BLaER1 (cell line): Measurements from ENCODE around the gene KRT77.

Experiments used
- H3K27ac ChIP-seq: shearing (Covaris generic); formaldehyde crosslinking; 2 replicates; pipeline ENCODE4 v1.8.1; 2022
- H3K27me3 ChIP-seq: shearing (Covaris generic); formaldehyde crosslinking; 2 replicates; pipeline ENCODE4 v1.8.1; 2022
- H3K36me3 ChIP-seq: shearing (Covaris generic); formaldehyde crosslinking; 2 replicates; pipeline ENCODE4 v1.8.1; 2022
- H3K4me1 ChIP-seq: shearing (Covaris generic); formaldehyde crosslinking; 2 replicates; pipeline ENCODE4 v1.8.1; 2022
- H3K4me2 ChIP-seq: shearing (Covaris generic); formaldehyde crosslinking; 2 replicates; pipeline ENCODE4 v1.8.1; 2022
- H3K4me3 ChIP-seq: shearing (Covaris generic); formaldehyde crosslinking; 2 replicates; pipeline ENCODE4 v1.8.1; 2022
- H3K9ac ChIP-seq: shearing (Covaris generic); formaldehyde crosslinking; 2 replicates; pipeline ENCODE4 v1.8.1; 2022
- H3K9me3 ChIP-seq: shearing (Covaris generic); formaldehyde crosslinking; 2 replicates; pipeline ENCODE4 v1.8.1; 2022
- H4K20me1 ChIP-seq: shearing (Covaris generic); formaldehyde crosslinking; 2 replicates; pipeline ENCODE4 v1.8.1; 2022
- Cebpa-rat ChIP-seq: shearing (Covaris generic); IDR thresholded peaks from 2 replicates; pipeline ENCODE4 v1.8.1; 2022

Gene KRT77

GRCh38 chr12:52741375-52742195, 38.3 kb upstream of the KRT77 start:
- TF ChIP-seq Cebpa-rat: no peak
- no peak overlapping the region for H3K4me2 ChIP-seq
- no peaks in the 10 kb centered on the region for H3K4me1 ChIP-seq
- no peaks in the 10 kb centered on the region for H4K20me1 ChIP-seq
- no peaks in the 10 kb centered on the region for H3K9me3 ChIP-seq
- no peak overlapping the region for H3K9ac ChIP-seq
- H3K27ac ChIP-seq: no peak overlapping the region
- no peak overlapping the region for H3K4me3 ChIP-seq
- H3K36me3 ChIP-seq: no peaks in the 10 kb centered on the region
- no peaks in the 10 kb centered on the region for H3K27me3 ChIP-seq

- H3K9ac ChIP-seq: no peak overlapping the region
- no peak overlapping the region for H3K4me2 ChIP-seq
- H3K27me3 ChIP-seq: no peaks in the 10 kb centered on the region
- no peak overlapping the region for H3K27ac ChIP-seq
- H4K20me1 ChIP-seq: no peaks in the 10 kb centered on the region
- no peak overlapping the region for H3K4me3 ChIP-seq
- H3K9me3 ChIP-seq: no peaks in the 10 kb centered on the region
- no peaks in the 10 kb centered on the region for H3K4me1 ChIP-seq
- H3K36me3 ChIP-seq: no peaks in the 10 kb centered on the region
- no peak for TF ChIP-seq Cebpa-rat
Observed at GRCh38 chr12:52740584-52740983, 37.3 kb upstream of the KRT77 start.

GRCh38 chr12:52739963-52740362, 36.6 kb upstream of the KRT77 start:
- Histone ChIP-seq H3K4me2 (no peak overlapping the region), H3K27ac (no peak overlapping the region), H3K4me1 (no peaks in the 10 kb centered on the region), H3K27me3 (no peaks in the 10 kb centered on the region), H3K4me3 (no peak overlapping the region), H3K36me3 (no peaks in the 10 kb centered on the region), H4K20me1 (no peaks in the 10 kb centered on the region), H3K9ac (no peak overlapping the region), H3K9me3 (no peaks in the 10 kb centered on the region)
- no peak for TF ChIP-seq Cebpa-rat

- H3K4me1 ChIP-seq: no peaks in the 10 kb centered on the region
- H4K20me1 ChIP-seq: no peaks in the 10 kb centered on the region
- no peaks in the 10 kb centered on the region for H3K36me3 ChIP-seq
- no peak for TF ChIP-seq Cebpa-rat
- no peak overlapping the region for H3K9ac ChIP-seq
- H3K4me2 ChIP-seq: no peak overlapping the region
- H3K9me3 ChIP-seq: no peaks in the 10 kb centered on the region
- no peak overlapping the region for H3K27ac ChIP-seq
- no peaks in the 10 kb centered on the region for H3K27me3 ChIP-seq
- no peak overlapping the region for H3K4me3 ChIP-seq
Observed at GRCh38 chr12:52735816-52736632, 32.7 kb upstream of the KRT77 start.

GRCh38 chr12:52735106-52735505, 31.8 kb upstream of the KRT77 start:
- Histone ChIP-seq H3K27me3 (no peaks in the 10 kb centered on the region), H3K9ac (no peak overlapping the region), H3K27ac (no peak overlapping the region), H3K4me3 (no peak overlapping the region), H3K4me1 (no peaks in the 10 kb centered on the region), H3K36me3 (no peaks in the 10 kb centered on the region), H3K9me3 (no peaks in the 10 kb centered on the region), H3K4me2 (no peak overlapping the region), H4K20me1 (no peaks in the 10 kb centered on the region)
- TF ChIP-seq Cebpa-rat: no peak

- no peaks in the 10 kb centered on the region for H3K36me3 ChIP-seq
- no peaks in the 10 kb centered on the region for H3K4me1 ChIP-seq
- no peak overlapping the region for H3K4me3 ChIP-seq
- TF ChIP-seq Cebpa-rat: no peak
- H3K27me3 ChIP-seq: no peaks in the 10 kb centered on the region
- H3K27ac ChIP-seq: no peak overlapping the region
- no peaks in the 10 kb centered on the region for H3K9me3 ChIP-seq
- H4K20me1 ChIP-seq: no peaks in the 10 kb centered on the region
- no peak overlapping the region for H3K9ac ChIP-seq
- no peak overlapping the region for H3K4me2 ChIP-seq
Observed at GRCh38 chr12:52730793-52731192, 27.5 kb upstream of the KRT77 start.

DNA sequence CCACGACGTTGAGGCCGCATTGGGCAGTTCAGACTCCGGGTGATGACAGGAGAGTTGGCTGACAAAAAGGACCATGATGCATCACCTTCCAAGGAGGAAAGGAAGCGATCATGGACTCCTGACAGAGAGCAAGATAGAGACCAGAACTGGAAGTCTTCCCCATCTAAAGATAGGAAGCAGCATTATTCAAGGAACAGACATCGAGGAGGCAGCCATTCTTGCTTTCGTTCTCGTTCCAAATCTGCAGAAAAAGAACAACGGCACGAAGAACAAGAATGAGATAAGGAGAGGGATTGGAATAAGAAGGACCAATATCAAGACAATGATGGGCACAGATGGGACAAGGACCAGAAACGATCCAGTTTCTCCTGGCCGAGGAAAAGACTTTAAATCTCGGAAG, 27.1 kb upstream of the KRT77 start:
- no peaks in the 10 kb centered on the region for H3K4me1 ChIP-seq

DNA sequence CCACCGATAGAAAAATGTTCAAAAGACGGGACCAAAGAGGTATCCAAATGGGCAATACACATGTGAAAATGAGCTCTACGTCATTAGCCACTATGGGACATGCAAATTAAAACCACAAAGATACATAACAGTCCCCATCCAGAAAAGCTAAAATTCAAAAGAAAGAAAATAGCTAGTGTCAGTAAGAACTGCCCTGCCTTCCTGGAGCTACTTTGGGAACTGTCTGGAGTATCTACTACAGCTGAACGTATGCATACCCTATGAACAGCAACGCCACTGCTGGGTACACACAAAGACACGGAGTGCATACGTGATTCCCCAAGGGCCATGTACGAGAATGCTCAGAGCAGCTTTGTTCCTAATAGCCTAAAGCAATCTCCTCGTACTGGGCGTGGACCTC, 25.8 kb upstream of the KRT77 start:
- no peaks in the 10 kb centered on the region for H3K36me3 ChIP-seq
- H3K27me3 ChIP-seq: no peaks in the 10 kb centered on the region
- TF ChIP-seq Cebpa-rat: no peak
- no peak overlapping the region for H3K4me3 ChIP-seq
- no peaks in the 10 kb centered on the region for H3K9me3 ChIP-seq
- no peak overlapping the region for H3K27ac ChIP-seq
- H4K20me1 ChIP-seq: no peaks in the 10 kb centered on the region
- H3K9ac ChIP-seq: no peak overlapping the region
- no peaks in the 10 kb centered on the region for H3K4me1 ChIP-seq
- H3K4me2 ChIP-seq: no peak overlapping the region

More for the DNA sequence above, 27.1 kb upstream of the KRT77 start:
- H3K27me3 ChIP-seq: no peaks in the 10 kb centered on the region
- H4K20me1 ChIP-seq: no peaks in the 10 kb centered on the region
- H3K36me3 ChIP-seq: no peaks in the 10 kb centered on the region
- H3K9ac ChIP-seq: no peak overlapping the region
- no peak overlapping the region for H3K4me3 ChIP-seq
- no peaks in the 10 kb centered on the region for H3K9me3 ChIP-seq
- no peak overlapping the region for H3K27ac ChIP-seq
- no peak for TF ChIP-seq Cebpa-rat
- no peak overlapping the region for H3K4me2 ChIP-seq

DNA sequence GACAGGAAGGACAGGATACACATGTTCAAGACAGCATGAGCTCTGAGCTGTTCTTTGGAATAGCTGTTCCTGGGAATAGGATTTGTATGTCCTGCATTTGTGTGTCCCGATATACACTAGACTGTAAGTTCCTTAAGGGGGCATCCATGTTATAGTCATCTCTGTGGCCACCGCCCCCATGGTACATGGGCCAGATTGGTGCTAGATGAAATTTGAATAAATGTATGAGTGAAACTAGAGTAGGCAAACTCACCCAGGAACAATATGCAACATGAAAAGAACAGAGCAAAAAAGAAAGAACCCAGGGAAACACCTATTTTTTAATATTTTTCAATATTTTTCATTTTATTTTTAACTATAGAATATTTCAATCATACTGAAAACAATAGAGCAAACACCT, 25.1 kb upstream of the KRT77 start:
- Histone ChIP-seq H4K20me1 (no peaks in the 10 kb centered on the region), H3K9ac (no peak overlapping the region), H3K27me3 (no peaks in the 10 kb centered on the region), H3K27ac (no peak overlapping the region), H3K4me3 (no peak overlapping the region), H3K4me2 (no peak overlapping the region), H3K9me3 (no peaks in the 10 kb centered on the region), H3K36me3 (no peaks in the 10 kb centered on the region), H3K4me1 (no peaks in the 10 kb centered on the region)
- TF ChIP-seq Cebpa-rat: no peak

DNA sequence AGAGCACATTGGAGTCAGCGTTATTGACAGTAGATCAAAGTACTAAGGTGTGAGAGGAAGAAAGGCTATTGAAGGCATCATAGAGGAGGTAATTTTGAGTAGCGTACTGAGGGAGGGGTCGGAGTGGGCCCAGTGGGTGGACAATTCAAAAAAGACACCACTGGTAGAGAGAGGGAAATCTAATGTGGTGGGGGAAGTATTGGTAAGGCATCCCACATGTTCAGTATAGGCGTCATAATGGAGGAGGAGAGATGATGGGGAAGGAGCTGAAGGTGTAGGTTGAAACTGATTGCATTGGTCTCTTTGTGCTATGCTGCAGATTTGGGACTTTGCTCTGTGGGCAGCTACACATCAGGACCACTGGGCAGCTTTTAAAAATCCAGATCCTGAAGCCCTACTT, 23.7 kb upstream of the KRT77 start:
- H4K20me1 ChIP-seq: no peaks in the 10 kb centered on the region
- H3K9ac ChIP-seq: no peak overlapping the region
- no peaks in the 10 kb centered on the region for H3K27me3 ChIP-seq
- no peaks in the 10 kb centered on the region for H3K36me3 ChIP-seq
- H3K9me3 ChIP-seq: no peaks in the 10 kb centered on the region
- H3K27ac ChIP-seq: no peak overlapping the region
- no peak overlapping the region for H3K4me3 ChIP-seq
- no peak for TF ChIP-seq Cebpa-rat
- no peaks in the 10 kb centered on the region for H3K4me1 ChIP-seq
- H3K4me2 ChIP-seq: no peak overlapping the region
